ENCODE measurements around the gene TCEA2. TPM values are rescaled to one million over a fixed set of nuclear protein-coding genes. Genes with fewer than 3 reads are reported as not detected.

The TCEA2 gene
- total RNA-seq, 1 donor from 2014 or later, result 8.4 TPM

DNA sequence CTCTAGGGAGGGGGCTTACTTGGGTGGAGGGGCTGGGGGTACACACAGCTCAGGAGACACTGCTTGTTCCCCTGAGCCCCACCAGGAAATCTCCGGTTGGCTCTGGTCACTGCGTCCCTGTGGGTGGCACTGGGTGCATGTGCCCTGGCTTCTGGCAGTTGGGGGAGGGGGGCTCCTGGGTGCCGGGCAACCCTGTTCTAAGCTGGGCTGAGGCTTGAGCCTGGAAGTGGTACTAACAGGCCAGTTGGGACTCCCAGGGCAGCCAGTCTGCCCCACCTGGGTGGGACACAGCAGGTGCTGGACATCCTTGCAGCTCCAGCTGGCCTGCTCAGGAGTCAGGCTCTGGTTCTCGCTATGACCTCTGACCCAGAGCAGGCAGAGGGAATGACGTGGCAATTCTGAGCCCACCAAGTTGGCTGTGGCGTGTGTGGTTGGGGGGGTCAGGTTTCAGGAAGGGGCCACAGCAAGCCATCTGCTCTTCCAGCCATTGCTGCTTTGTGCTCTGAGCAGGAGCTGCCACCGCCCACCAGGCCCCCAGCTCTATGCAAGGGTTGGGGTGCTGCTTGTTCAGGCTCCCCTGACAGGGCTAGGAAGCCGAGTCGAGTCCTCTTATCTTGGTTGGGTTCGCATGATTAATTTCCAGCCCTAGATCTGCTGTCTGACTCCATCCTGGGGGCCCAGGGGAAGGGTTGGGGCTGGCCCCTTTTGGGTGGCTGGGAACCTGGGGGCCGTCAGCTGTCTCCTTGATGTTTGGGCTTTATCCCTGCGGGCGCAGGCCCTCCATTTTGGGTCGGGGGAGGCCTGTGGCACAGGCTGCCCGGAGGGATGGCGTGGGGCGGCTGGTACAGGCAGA lies 26.4 kb upstream of the TCEA2 start:
- peak overlapping the region in 1 of 3 donors; percentile 25 for H3K9ac ChIP-seq (ENCODE audit: low read depth in 1 of 3, low read length in 3 of 3)
- H3K4me1 ChIP-seq (ENCODE audit: control insufficient read depth in 3 of 3, insufficient read depth in 3 of 3, low read length in 3 of 3), result peaks cover 6 to 32% (median 28%) of the 10 kb centered on the region in 3 donors
- peaks cover 21 to 24% (median 21%) of the 10 kb centered on the region in 3 donors for H3K36me3 ChIP-seq (ENCODE audit: control insufficient read depth in 3 of 3, insufficient read depth in 3 of 3, low read length in 3 of 3)

DNA sequence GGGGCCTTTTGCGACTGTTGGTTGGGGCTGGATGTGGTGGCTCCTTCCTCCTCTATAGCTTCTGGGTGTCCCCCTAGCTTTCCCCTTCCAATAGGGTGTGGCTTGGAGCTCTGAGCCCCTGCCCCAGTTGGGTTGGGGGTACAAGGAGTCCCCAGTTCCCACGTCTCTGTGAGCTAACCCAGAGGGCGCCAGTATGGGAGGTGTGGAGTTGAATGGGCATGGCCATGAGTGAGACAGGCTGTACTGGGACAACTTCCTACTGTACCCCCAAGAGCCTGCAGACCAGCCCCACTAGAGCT lies 25.9 kb upstream of the TCEA2 start:
- peaks cover 54 to 62% (median 57%) of the 10 kb centered on the region in 3 donors for H3K27me3 ChIP-seq (ENCODE audit: control insufficient read depth in 3 of 3, insufficient read depth in 3 of 3, low read length in 3 of 3)
- peaks cover 6 to 34% (median 32%) of the 10 kb centered on the region in 3 donors for H3K4me1 ChIP-seq (ENCODE audit: control insufficient read depth in 3 of 3, insufficient read depth in 3 of 3, low read length in 3 of 3)
- H3K9me3 ChIP-seq (ENCODE audit: control insufficient read depth in 3 of 3, low read length in 3 of 3), result no peaks in the 10 kb centered on the region
- H3K27ac ChIP-seq (ENCODE audit: low read depth, low read length), result no peak overlapping the region
- no peak overlapping the region for H3K9ac ChIP-seq (ENCODE audit: low read depth in 1 of 3, low read length in 3 of 3)
- peaks cover 16 to 18% (median 16%) of the 10 kb centered on the region in 3 donors for H3K36me3 ChIP-seq (ENCODE audit: control insufficient read depth in 3 of 3, insufficient read depth in 3 of 3, low read length in 3 of 3)
- no peak overlapping the region for H3K4me3 ChIP-seq (ENCODE audit: low read length in 3 of 3)

More for the DNA sequence above, 26.4 kb upstream of the TCEA2 start:
- H3K27ac ChIP-seq (ENCODE audit: low read depth, low read length), result no peak overlapping the region
- H3K9me3 ChIP-seq (ENCODE audit: control insufficient read depth in 3 of 3, low read length in 3 of 3), result no peaks in the 10 kb centered on the region
- peaks cover 49 to 57% (median 52%) of the 10 kb centered on the region in 3 donors for H3K27me3 ChIP-seq (ENCODE audit: control insufficient read depth in 3 of 3, insufficient read depth in 3 of 3, low read length in 3 of 3)
- H3K4me3 ChIP-seq (ENCODE audit: low read length in 3 of 3), result no peak overlapping the region

DNA sequence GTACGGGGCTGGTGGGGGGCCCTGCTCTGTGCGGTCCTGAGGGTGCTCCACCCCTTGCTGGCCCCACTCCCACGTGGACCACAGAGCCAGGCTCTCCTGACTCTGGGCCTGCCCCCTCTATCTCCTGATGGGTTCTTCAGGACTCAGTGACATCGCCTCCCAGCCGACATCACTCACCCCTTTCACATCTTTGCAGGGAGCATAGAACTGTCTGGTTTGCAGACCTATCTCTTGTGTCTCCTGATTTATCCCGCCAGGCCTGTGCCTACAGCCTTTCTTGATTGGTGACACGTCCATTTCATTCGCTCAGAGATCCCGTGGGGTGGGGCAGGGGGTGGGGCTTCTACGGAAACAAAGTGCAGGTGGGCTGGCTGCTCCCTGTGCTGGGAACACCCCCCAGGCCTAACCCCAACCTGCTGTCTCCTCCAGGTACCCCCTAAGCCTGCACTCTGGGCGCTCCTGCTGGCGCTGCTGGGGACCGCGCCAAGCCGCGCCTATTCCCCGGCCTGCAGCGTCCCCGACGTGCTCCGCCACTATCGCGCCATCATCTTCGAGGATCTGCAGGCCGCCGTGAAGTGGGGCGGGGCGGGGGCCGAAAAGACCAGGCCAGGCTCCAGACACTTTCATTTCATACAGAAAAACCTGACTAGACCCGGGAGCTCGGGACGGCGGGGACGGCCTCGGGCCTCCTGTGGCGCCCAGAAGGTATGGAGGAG lies 25.3 kb upstream of the TCEA2 start:
- H3K4me1 ChIP-seq (ENCODE audit: control insufficient read depth in 3 of 3, insufficient read depth in 3 of 3, low read length in 3 of 3), result peaks cover 6 to 36% (median 35%) of the 10 kb centered on the region in 3 donors

GRCh38 chr20:64038224-64038564 lies 24.8 kb upstream of the TCEA2 start:
- no peak overlapping the region for H3K27ac ChIP-seq (ENCODE audit: low read depth, low read length)
- H3K9me3 ChIP-seq (ENCODE audit: control insufficient read depth in 3 of 3, low read length in 3 of 3), result no peaks in the 10 kb centered on the region
- peaks cover 6 to 9% (median 9%) of the 10 kb centered on the region in 3 donors for H3K36me3 ChIP-seq (ENCODE audit: control insufficient read depth in 3 of 3, insufficient read depth in 3 of 3, low read length in 3 of 3)
- H3K9ac ChIP-seq (ENCODE audit: low read depth in 1 of 3, low read length in 3 of 3), result no peak overlapping the region
- H3K27me3 ChIP-seq (ENCODE audit: control insufficient read depth in 3 of 3, insufficient read depth in 3 of 3, low read length in 3 of 3), result peaks cover 57 to 68% (median 58%) of the 10 kb centered on the region in 3 donors
- no peak overlapping the region for H3K4me3 ChIP-seq (ENCODE audit: low read length in 3 of 3)
- H3K4me1 ChIP-seq (ENCODE audit: control insufficient read depth in 3 of 3, insufficient read depth in 3 of 3, low read length in 3 of 3), result peaks cover 6 to 36% (median 35%) of the 10 kb centered on the region in 3 donors

More for the DNA sequence above, 25.3 kb upstream of the TCEA2 start:
- Histone ChIP-seq H3K27me3 (ENCODE audit: control insufficient read depth in 3 of 3, insufficient read depth in 3 of 3, low read length in 3 of 3) (peaks cover 57 to 66% (median 58%) of the 10 kb centered on the region in 3 donors), H3K4me3 (ENCODE audit: low read length in 3 of 3) (no peak overlapping the region), H3K36me3 (ENCODE audit: control insufficient read depth in 3 of 3, insufficient read depth in 3 of 3, low read length in 3 of 3) (peaks cover 11 to 14% (median 11%) of the 10 kb centered on the region in 3 donors), H3K9ac (ENCODE audit: low read depth in 1 of 3, low read length in 3 of 3) (no peak overlapping the region), H3K9me3 (ENCODE audit: control insufficient read depth in 3 of 3, low read length in 3 of 3) (no peaks in the 10 kb centered on the region), H3K27ac (ENCODE audit: low read depth, low read length) (no peak overlapping the region)

DNA sequence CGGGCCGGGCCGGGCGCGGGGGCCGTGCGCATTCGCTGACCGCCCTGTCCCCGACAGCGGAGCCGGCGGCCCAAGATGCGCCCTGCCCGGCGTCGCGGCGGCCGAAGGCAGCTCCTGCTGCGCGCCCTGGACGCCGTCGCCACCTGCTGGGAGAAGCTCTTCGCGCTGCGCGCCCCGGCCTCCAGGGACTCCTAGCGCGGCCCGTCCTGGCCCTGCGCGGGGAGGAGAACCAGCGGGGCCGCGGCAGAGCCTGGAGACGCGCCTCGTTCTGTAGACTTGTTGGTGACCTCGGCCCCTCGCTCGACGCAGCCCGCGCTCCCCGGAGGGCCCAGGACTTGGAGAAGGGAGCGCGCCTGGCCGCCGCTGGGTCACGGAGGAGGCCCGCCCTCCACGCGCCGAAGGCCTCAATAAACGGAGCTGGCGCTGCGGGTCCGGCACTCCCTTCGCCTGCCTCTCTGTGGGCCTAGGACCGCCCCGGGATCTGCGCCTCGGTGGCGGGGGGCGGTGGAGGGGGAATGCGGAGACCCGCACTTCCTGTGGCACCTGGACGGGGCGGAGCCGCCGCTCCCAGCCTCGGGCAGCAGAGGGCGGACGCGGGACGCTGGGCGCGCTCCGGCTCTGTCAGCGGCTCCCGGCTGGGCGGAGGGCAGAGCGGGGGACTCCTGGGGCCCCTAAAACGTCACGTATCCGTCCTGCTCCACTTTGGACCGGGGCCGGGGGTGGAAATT lies 24.3 kb upstream of the TCEA2 start:
- H3K36me3 ChIP-seq (ENCODE audit: control insufficient read depth in 3 of 3, insufficient read depth in 3 of 3, low read length in 3 of 3), result peaks cover 4 to 8% (median 7%) of the 10 kb centered on the region in 3 donors
- no peak overlapping the region for H3K27ac ChIP-seq (ENCODE audit: low read depth, low read length)
- peak overlapping the region in 2 of 3 donors; percentile 45 to 49 for H3K4me3 ChIP-seq (ENCODE audit: low read length in 3 of 3)
- H3K4me1 ChIP-seq (ENCODE audit: control insufficient read depth in 3 of 3, insufficient read depth in 3 of 3, low read length in 3 of 3), result peaks cover 6 to 36% (median 35%) of the 10 kb centered on the region in 3 donors
- no peaks in the 10 kb centered on the region for H3K9me3 ChIP-seq (ENCODE audit: control insufficient read depth in 3 of 3, low read length in 3 of 3)
- peak overlapping the region in 1 of 3 donors; percentile 60 for H3K9ac ChIP-seq (ENCODE audit: low read depth in 1 of 3, low read length in 3 of 3)
- peaks cover 58 to 71% (median 58%) of the 10 kb centered on the region in 3 donors for H3K27me3 ChIP-seq (ENCODE audit: control insufficient read depth in 3 of 3, insufficient read depth in 3 of 3, low read length in 3 of 3)

DNA sequence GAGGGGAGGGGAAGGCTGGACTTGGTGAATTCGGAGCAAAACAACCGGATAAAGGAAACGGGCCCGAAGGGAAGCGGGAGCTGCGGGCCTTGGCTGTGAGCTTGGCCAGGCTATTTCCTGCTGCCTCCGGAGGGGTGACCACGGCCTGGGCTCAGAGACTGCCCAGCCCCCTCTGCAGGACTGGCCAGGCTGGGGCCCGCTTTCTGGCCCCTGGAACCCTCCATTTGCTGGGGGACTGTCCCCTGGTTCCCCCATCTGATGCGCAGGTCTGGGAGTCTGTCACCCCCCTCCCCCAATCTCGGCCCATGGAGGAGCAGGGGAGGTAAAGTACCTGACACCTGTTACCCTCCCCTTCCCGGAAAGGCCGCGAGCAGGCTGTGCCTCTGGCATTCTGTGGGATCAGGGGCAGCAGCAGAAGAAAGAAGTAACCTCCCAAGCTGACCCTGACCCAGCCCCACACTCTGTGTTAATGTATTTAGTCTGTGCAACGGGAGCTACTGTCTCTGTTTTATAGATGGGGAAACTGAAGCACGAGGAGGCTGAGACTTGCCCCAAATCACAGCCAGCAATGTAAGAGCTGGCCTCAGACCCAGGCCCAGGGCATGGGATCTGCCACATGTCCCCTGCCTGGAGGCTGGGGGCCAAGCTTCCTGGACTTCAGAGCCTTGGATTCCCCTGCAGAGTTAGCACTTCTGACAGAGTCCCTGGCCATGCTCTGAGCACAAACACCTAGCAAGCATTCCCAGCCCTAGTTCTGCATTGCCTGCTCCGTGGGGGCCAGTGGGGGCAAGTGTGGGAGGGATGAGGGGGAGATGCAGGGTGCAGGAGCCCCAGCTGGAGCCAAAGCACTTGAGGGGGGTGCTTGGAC lies 23.5 kb upstream of the TCEA2 start:
- H3K27me3 ChIP-seq (ENCODE audit: control insufficient read depth in 3 of 3, insufficient read depth in 3 of 3, low read length in 3 of 3), result peaks cover 63 to 74% (median 63%) of the 10 kb centered on the region in 3 donors
- H3K9me3 ChIP-seq (ENCODE audit: control insufficient read depth in 3 of 3, low read length in 3 of 3), result no peaks in the 10 kb centered on the region
- H3K9ac ChIP-seq (ENCODE audit: low read depth in 1 of 3, low read length in 3 of 3), result peak overlapping the region in 1 of 3 donors; percentile 60
- peak overlapping the region; percentile 28 for H3K27ac ChIP-seq (ENCODE audit: low read depth, low read length)
- peaks cover 6 to 35% (median 33%) of the 10 kb centered on the region in 3 donors for H3K4me1 ChIP-seq (ENCODE audit: control insufficient read depth in 3 of 3, insufficient read depth in 3 of 3, low read length in 3 of 3)
- peaks cover 0 to 4% (median 3%) of the 10 kb centered on the region in 3 donors for H3K36me3 ChIP-seq (ENCODE audit: control insufficient read depth in 3 of 3, insufficient read depth in 3 of 3, low read length in 3 of 3)
- H3K4me3 ChIP-seq (ENCODE audit: low read length in 3 of 3), result peak overlapping the region in 1 of 3 donors; percentile 41

DNA sequence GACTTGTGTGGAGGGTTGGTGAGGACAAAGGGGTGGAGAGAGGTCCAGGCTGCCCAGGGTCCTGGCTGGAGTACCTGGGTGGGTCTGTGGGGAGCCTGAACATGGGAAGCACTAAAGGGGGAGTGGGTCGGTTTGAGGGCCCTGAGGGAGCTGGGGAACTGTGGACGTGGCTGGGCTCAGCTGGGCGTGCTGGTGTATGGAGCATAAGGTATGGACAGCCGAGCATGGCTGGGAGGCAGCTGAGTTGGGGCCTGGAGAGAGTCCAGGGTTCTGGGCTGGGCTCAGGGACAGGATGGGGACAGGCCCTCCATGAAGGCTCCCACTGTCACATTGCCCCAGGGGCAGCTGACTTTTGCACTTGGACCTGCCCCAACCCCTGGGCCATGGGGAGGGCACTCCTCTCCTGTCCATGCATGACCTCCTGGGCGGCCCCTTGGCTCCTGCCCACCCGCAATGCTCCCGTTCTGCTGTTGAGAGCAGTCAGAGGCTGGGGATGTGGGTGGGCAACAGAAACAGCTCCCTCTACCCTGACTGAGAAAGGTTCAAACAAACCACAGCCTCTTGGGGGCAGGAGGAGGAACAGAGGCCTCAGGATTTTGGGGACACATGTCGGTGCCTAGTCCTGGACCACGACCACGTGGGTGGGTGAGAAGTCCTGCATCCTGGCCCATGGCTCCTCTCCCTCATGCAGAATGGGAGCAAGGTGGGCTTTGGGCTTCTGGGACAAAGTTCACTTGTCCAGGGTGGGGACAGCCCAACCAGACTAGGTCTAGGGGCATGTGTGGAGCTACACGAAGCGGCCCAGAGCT lies 22.6 kb upstream of the TCEA2 start:
- Histone ChIP-seq H3K4me1 (ENCODE audit: control insufficient read depth in 3 of 3, insufficient read depth in 3 of 3, low read length in 3 of 3) (peaks cover 6 to 35% (median 33%) of the 10 kb centered on the region in 3 donors), H3K9me3 (ENCODE audit: control insufficient read depth in 3 of 3, low read length in 3 of 3) (no peaks in the 10 kb centered on the region), H3K27me3 (ENCODE audit: control insufficient read depth in 3 of 3, insufficient read depth in 3 of 3, low read length in 3 of 3) (peaks cover 71 to 81% (median 72%) of the 10 kb centered on the region in 3 donors), H3K27ac (ENCODE audit: low read depth, low read length) (no peak overlapping the region), H3K9ac (ENCODE audit: low read depth in 1 of 3, low read length in 3 of 3) (no peak overlapping the region), H3K4me3 (ENCODE audit: low read length in 3 of 3) (peak overlapping the region in 1 of 3 donors; percentile 7), H3K36me3 (ENCODE audit: control insufficient read depth in 3 of 3, insufficient read depth in 3 of 3, low read length in 3 of 3) (no peaks in the 10 kb centered on the region)

GRCh38 chr20:64041040-64041780 lies 21.8 kb upstream of the TCEA2 start:
- no peak overlapping the region for H3K9ac ChIP-seq (ENCODE audit: low read depth in 1 of 3, low read length in 3 of 3)
- no peak overlapping the region for H3K27ac ChIP-seq (ENCODE audit: low read depth, low read length)
- H3K4me3 ChIP-seq (ENCODE audit: low read length in 3 of 3), result peak overlapping the region in 1 of 3 donors; percentile 22
- H3K9me3 ChIP-seq (ENCODE audit: control insufficient read depth in 3 of 3, low read length in 3 of 3), result no peaks in the 10 kb centered on the region
- peaks cover 6 to 35% (median 33%) of the 10 kb centered on the region in 3 donors for H3K4me1 ChIP-seq (ENCODE audit: control insufficient read depth in 3 of 3, insufficient read depth in 3 of 3, low read length in 3 of 3)
- H3K36me3 ChIP-seq (ENCODE audit: control insufficient read depth in 3 of 3, insufficient read depth in 3 of 3, low read length in 3 of 3), result no peaks in the 10 kb centered on the region
- peaks cover 75 to 85% (median 79%) of the 10 kb centered on the region in 3 donors for H3K27me3 ChIP-seq (ENCODE audit: control insufficient read depth in 3 of 3, insufficient read depth in 3 of 3, low read length in 3 of 3)

All from skeletal muscle tissue (tissue), 4 donors.